H9 (cell line): ENCODE results near the gene LRIT1. TPM values are rescaled to one million over a fixed set of nuclear protein-coding genes. Genes with fewer than 3 reads are reported as not detected.

Source experiments
- DNase-seq: peaks from one replicate; pipeline ENCODE4 v3.0.0-alpha.2; 2017
- H2AFZ ChIP-seq: one replicate; pipeline ENCODE4 v1.6.1; 2013; ENCODE audit warnings: mild to moderate bottlenecking, low read length, control low read depth, moderate library complexity
- H2AK5ac ChIP-seq: 2 replicates; pipeline ENCODE4 v1.6.1; 2013; ENCODE audit warnings: low read length, control low read depth, mixed read lengths; ENCODE audit not compliant: insufficient read length
- H2BK120ac ChIP-seq: one replicate; pipeline ENCODE4 v1.6.1; 2013; ENCODE audit warnings: low read depth, mild to moderate bottlenecking, low read length, control low read depth, inconsistent platforms; ENCODE audit not compliant: poor library complexity, severe bottlenecking
- H2BK12ac ChIP-seq: 2 replicates; pipeline ENCODE4 v1.6.1; 2013; ENCODE audit warnings: low read length, control low read depth, mixed read lengths, low read depth; ENCODE audit not compliant: insufficient read length
- H2BK15ac ChIP-seq: 2 replicates; pipeline ENCODE4 v1.6.1; 2013; ENCODE audit warnings: low read depth, low read length, control low read depth
- H2BK20ac ChIP-seq: one replicate; pipeline ENCODE4 v1.6.1; 2013; ENCODE audit warnings: low read depth, mild to moderate bottlenecking, low read length, control low read depth, inconsistent platforms; ENCODE audit not compliant: poor library complexity, severe bottlenecking
- H2BK5ac ChIP-seq: 2 replicates; pipeline ENCODE4 v1.6.1; 2013; ENCODE audit warnings: low read length, control low read depth, mixed read lengths; ENCODE audit not compliant: insufficient read length
- H3K14ac ChIP-seq: 2 replicates; pipeline ENCODE4 v1.6.1; 2013; ENCODE audit warnings: low read length, control low read depth; ENCODE audit not compliant: insufficient read depth
- H3K18ac ChIP-seq: 2 replicates; pipeline ENCODE4 v1.6.1; 2013; ENCODE audit warnings: low read depth, mild to moderate bottlenecking, mixed read lengths, low read length, control low read depth; ENCODE audit not compliant: insufficient read length
- H3K23ac ChIP-seq: 2 replicates; pipeline ENCODE4 v1.6.1; 2013; ENCODE audit warnings: low read length, control low read depth, mixed read lengths, low read depth; ENCODE audit not compliant: insufficient read length
- H3K23me2 ChIP-seq: 2 replicates; pipeline ENCODE4 v1.6.1; 2013; ENCODE audit warnings: low read depth, mild to moderate bottlenecking, mixed read lengths, low read length, control low read depth; ENCODE audit not compliant: insufficient read length, poor library complexity, severe bottlenecking
- H3K27ac ChIP-seq: 2 replicates; pipeline ENCODE4 v1.5.1; 2013; ENCODE audit warnings: low read length, control low read depth, mixed read lengths, low read depth; ENCODE audit not compliant: insufficient read length
- H3K27me3 ChIP-seq: 2 replicates; pipeline ENCODE4 v1.6.1; 2013; ENCODE audit warnings: low read length, control low read depth, inconsistent platforms; ENCODE audit not compliant: insufficient read depth
- H3K4ac ChIP-seq: 2 replicates; pipeline ENCODE4 v1.6.1; 2013; ENCODE audit warnings: low read depth, mild to moderate bottlenecking, control low read depth, inconsistent platforms, low read length, moderate library complexity
- H3K4me1 ChIP-seq: 2 replicates; pipeline ENCODE4 v1.6.1; 2013; ENCODE audit warnings: low read length, control low read depth, inconsistent platforms; ENCODE audit not compliant: insufficient read depth
- H3K4me2 ChIP-seq: 2 replicates; pipeline ENCODE4 v1.6.1; 2013; ENCODE audit warnings: low read length, control low read depth, mixed read lengths; ENCODE audit not compliant: insufficient read length, insufficient read depth
- H3K56ac ChIP-seq: 2 replicates; pipeline ENCODE4 v1.6.1; 2013; ENCODE audit warnings: low read depth, mild to moderate bottlenecking, mixed read lengths, low read length, control low read depth; ENCODE audit not compliant: insufficient read length
- H3K79me1 ChIP-seq: 2 replicates; pipeline ENCODE4 v1.6.1; 2013; ENCODE audit warnings: low read depth, mild to moderate bottlenecking, moderate library complexity, low read length, control low read depth, inconsistent platforms; ENCODE audit not compliant: insufficient read depth, poor library complexity, severe bottlenecking
- H3K79me2 ChIP-seq: 2 replicates; pipeline ENCODE4 v1.6.1; 2013; ENCODE audit warnings: low read length, control low read depth, inconsistent platforms; ENCODE audit not compliant: insufficient read depth
- H3K9ac ChIP-seq: 2 replicates; pipeline ENCODE4 v1.6.1; 2013; ENCODE audit warnings: low read length, control low read depth, mixed read lengths; ENCODE audit not compliant: insufficient read length; ENCODE audit errors: extremely low read depth
- H3K9me3 ChIP-seq: one replicate; pipeline ENCODE4 v1.6.1; 2013; ENCODE audit warnings: low read depth, low read length, inconsistent platforms; ENCODE audit not compliant: control insufficient read depth
- H3T11ph ChIP-seq: one replicate; pipeline ENCODE4 v1.6.1; 2013; ENCODE audit warnings: mild to moderate bottlenecking, low read length, control low read depth, inconsistent platforms
- H4K20me1 ChIP-seq: one replicate; pipeline ENCODE4 v1.6.1; 2013; ENCODE audit not compliant: control insufficient read depth, insufficient read length, insufficient read depth
- H4K5ac ChIP-seq: 2 replicates; pipeline ENCODE4 v1.6.1; 2013; ENCODE audit warnings: low read depth, mild to moderate bottlenecking, mixed read lengths, low read length, control low read depth; ENCODE audit not compliant: insufficient read length
- H4K8ac ChIP-seq: replicated peaks from 2 replicates; pipeline ENCODE4 v1.6.1; 2013; ENCODE audit warnings: low read length, control low read depth, mixed read lengths, low read depth; ENCODE audit not compliant: insufficient read length
- H4K91ac ChIP-seq: 2 replicates; pipeline ENCODE4 v1.6.1; 2013; ENCODE audit warnings: low read depth, mild to moderate bottlenecking, moderate library complexity, mixed read lengths, low read length, control low read depth; ENCODE audit not compliant: insufficient read length
- H3K27ac Mint-ChIP-seq, 3 experiments: 2 replicates in 2 of 3; 3 replicates in 1 of 3; pipeline ENCODE4 v1.8.0; 2020 to 2021; ENCODE audit warnings: mixed read lengths in 3 of 3, mild to moderate bottlenecking in 1 of 3, moderate library complexity in 1 of 3
- H3K27me3 Mint-ChIP-seq: 2 replicates; pipeline ENCODE4 v1.8.0; 2021; ENCODE audit warnings: low read depth, mild to moderate bottlenecking, moderate library complexity, mixed read lengths
- H3K36me3 Mint-ChIP-seq, 3 experiments: 2 replicates in 2 of 3; 3 replicates in 1 of 3; pipeline ENCODE4 v1.8.0; 2020 to 2021; ENCODE audit warnings: low read depth in 3 of 3, mixed read lengths in 3 of 3; ENCODE audit not compliant: insufficient read depth in 1 of 3
- H3K4me1 Mint-ChIP-seq, 2 experiments: 2 replicates each; pipeline ENCODE4 v1.8.0; 2020; ENCODE audit warnings: mixed read lengths in 2 of 2
- H3K4me3 Mint-ChIP-seq, 2 experiments: 2 replicates in 1 of 2; 3 replicates in 1 of 2; pipeline ENCODE4 v1.8.0; 2020 to 2021; ENCODE audit warnings: mild to moderate bottlenecking in 2 of 2, mixed read lengths in 2 of 2, moderate library complexity in 1 of 2
- H3K9me3 Mint-ChIP-seq, 2 experiments: 2 replicates in 1 of 2; 3 replicates in 1 of 2; pipeline ENCODE4 v1.8.0; 2020; ENCODE audit warnings: mild to moderate bottlenecking in 2 of 2, mixed read lengths in 2 of 2, moderate library complexity in 1 of 2
- WGBS: extraction: QIAGEN DNeasy Blood & Tissue Kit; methylation state at CpG from one replicate; pipeline ENCODE4 v1.1.7; 2013; ENCODE audit warnings: missing lambda C conversion rate, low lambda C conversion rate, mixed read lengths; ENCODE audit not compliant: insufficient read length; ENCODE audit errors: extremely low coverage; 5-methylcytosine and 5-hydroxymethylcytosine counted together
- total RNA-seq: library from RNA; stranded (reverse); gene quantifications from 2 replicates; pipeline ENCODE4 v1.2.1, GENCODE V29; 2021
- TF ChIP-seq, protein P1 (sequence below): fragments of 200-600 bp; sonication (generic); conservative IDR thresholded peaks from 3 replicates; pipeline ENCODE4 v1.8.0; 2021; ENCODE audit warnings: antibody characterized with exemption, mild to moderate bottlenecking

The LRIT1 gene
- total RNA-seq, 1 experiment from 2014 or later = not detected

DNA sequence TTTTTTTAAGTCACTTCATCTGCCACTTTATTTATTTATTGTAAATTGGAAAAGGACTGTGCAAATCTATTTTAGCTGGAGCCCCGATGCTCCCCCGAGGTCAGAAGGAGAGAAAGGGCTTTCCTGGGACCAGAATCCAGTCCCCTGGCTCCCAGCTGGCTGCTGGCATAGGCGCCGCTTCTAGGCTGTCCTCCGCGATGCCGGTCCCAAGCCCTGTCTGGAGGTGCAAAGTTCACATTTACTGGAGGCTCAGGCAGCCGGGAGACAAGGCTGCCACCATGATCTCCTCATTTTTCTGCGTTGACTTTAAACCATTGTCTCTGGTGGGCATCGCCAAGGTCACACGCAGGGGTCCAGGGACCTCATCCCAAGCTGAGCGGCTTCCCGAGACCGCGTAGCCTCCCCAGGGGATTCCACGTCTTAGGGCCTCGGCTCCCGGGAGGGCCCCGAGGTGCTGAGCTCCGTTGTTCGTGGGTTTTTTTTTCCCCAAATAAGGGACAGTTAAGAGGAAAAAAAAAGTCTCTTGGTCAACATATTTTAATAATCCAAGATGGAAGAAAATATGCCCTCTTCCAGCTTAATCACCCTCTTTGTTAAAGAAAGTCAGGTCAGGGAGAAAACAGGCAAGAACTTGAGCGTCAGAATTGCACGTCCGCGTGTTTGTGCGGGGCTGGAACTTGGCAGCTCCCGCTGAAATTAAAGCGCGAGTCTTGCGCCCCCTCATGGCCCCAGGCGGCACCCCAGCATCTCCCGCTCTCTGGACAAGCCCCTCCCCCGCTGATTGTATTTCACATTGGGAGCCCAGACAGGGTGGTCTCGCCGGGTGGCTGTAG lies 15.4 kb upstream of the LRIT1 start:
- Histone ChIP-seq H3K79me1 (no peaks in the 10 kb centered on the region), H3K14ac (no peak overlapping the region; the same call in 1 of the 2 replicates), H4K8ac (no peak overlapping the region), H2BK120ac (no peak overlapping the region), H3K23me2 (no peaks in the 10 kb centered on the region), H2AFZ (no peak overlapping the region), H3K4me1 (no peaks in the 10 kb centered on the region), H3K4me2 (no peak overlapping the region), H4K91ac (no peak overlapping the region), H3K27me3 (no peaks in the 10 kb centered on the region; the same call in 1 of the 2 replicates), H3K9ac (no peak overlapping the region), H2BK15ac (no peak overlapping the region), H3K4ac (no peak overlapping the region), H2AK5ac (no peak overlapping the region), H3K23ac (no peak overlapping the region), H4K20me1 (no peaks in the 10 kb centered on the region), H3K79me2 (no peaks in the 10 kb centered on the region), H3K9me3 (no peaks in the 10 kb centered on the region), H4K5ac (no peak overlapping the region), H3K27ac (no peak overlapping the region), H2BK5ac (no peak overlapping the region), H3K18ac (no peak overlapping the region), H2BK20ac (no peak overlapping the region), H2BK12ac (no peak overlapping the region), H3T11ph (no peak overlapping the region), H3K56ac (no peak overlapping the region)
- Mint-ChIP-seq H3K4me1 (peaks cover 2 to 3% of the 10 kb centered on the region in 2 experiments; a peak in 2 of 4 replicates), H3K9me3 (no peaks in the 10 kb centered on the region), H3K36me3 (no peaks in the 10 kb centered on the region), H3K27ac (peak overlapping the region in 1 of 3 experiments; percentile 84; a peak in 1 of 7 replicates), H3K27me3 (peaks cover 39% of the 10 kb centered on the region), H3K4me3 (no peak overlapping the region)
- no CpG with 5 or more reads among the region's 35 CpGs for WGBS
- TF ChIP-seq, protein P1, sequence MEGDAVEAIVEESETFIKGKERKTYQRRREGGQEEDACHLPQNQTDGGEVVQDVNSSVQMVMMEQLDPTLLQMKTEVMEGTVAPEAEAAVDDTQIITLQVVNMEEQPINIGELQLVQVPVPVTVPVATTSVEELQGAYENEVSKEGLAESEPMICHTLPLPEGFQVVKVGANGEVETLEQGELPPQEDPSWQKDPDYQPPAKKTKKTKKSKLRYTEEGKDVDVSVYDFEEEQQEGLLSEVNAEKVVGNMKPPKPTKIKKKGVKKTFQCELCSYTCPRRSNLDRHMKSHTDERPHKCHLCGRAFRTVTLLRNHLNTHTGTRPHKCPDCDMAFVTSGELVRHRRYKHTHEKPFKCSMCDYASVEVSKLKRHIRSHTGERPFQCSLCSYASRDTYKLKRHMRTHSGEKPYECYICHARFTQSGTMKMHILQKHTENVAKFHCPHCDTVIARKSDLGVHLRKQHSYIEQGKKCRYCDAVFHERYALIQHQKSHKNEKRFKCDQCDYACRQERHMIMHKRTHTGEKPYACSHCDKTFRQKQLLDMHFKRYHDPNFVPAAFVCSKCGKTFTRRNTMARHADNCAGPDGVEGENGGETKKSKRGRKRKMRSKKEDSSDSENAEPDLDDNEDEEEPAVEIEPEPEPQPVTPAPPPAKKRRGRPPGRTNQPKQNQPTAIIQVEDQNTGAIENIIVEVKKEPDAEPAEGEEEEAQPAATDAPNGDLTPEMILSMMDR = peak; percentile 90
- DNase-seq = peak; percentile 82
